A673 (cell line): ENCODE data around the gene NELL1. TPM values are rescaled to one million over a fixed set of nuclear protein-coding genes. Genes with fewer than 3 reads are reported as not detected.

Experiments
- BruUV-seq: library from RNA; stranded (reverse); fragments of 400-500 nt; replicated peaks from 2 replicates; lab custom pipeline; 2021; lab: Mats Ljungman, UMichigan
- CTCF ChIA-PET: fragments of 300-600 bp; sonication (Branson Sonifier 250); formaldehyde crosslinking; loops from one replicate; lab custom pipeline; 2022; ENCODE audit warnings: antibody characterized with exemption; lab: Charles Lee
- POLR2A ChIA-PET: fragments of 300-600 bp; sonication (Branson Sonifier 250); formaldehyde crosslinking; loops from one replicate; lab custom pipeline; 2022; ENCODE audit warnings: antibody characterized with exemption; ENCODE audit not compliant: low non-redundant PET; lab: Charles Lee
- DNase-seq: peaks from one replicate; pipeline ENCODE4 v3.0.0-alpha.2; 2015; ENCODE audit warnings: low spot score
- H3K27ac ChIP-seq: fragments of 200-600 bp; sonication (generic); 2 replicates; pipeline ENCODE4 v1.5.1; 2016; ENCODE audit warnings: mixed run types, low read depth, mild to moderate bottlenecking, mixed read lengths, antibody characterized with exemption, low read length; ENCODE audit not compliant: poor library complexity, severe bottlenecking
- H3K27me3 ChIP-seq: fragments of 200-600 bp; sonication (generic); replicated peaks from 2 replicates; pipeline ENCODE4 v1.6.1; 2017; ENCODE audit warnings: mixed run types, low read depth, mild to moderate bottlenecking, mixed read lengths, antibody characterized with exemption, low read length; ENCODE audit not compliant: insufficient read depth, poor library complexity
- H3K36me3 ChIP-seq: fragments of 200-600 bp; sonication (generic); 2 replicates; pipeline ENCODE4 v1.6.1; 2016; ENCODE audit warnings: mixed run types, mild to moderate bottlenecking, mixed read lengths, antibody characterized with exemption, low read length; ENCODE audit not compliant: insufficient read depth, poor library complexity, severe bottlenecking
- H3K4me1 ChIP-seq: fragments of 200-600 bp; sonication (generic); 2 replicates; pipeline ENCODE4 v1.6.1; 2017; ENCODE audit warnings: mixed run types, mild to moderate bottlenecking, mixed read lengths, antibody characterized with exemption, low read length; ENCODE audit not compliant: insufficient read depth, poor library complexity, severe bottlenecking
- H3K4me3 ChIP-seq: fragments of 200-600 bp; sonication (generic); 2 replicates; pipeline ENCODE4 v1.5.1; 2016; ENCODE audit warnings: low read depth, mixed run types, mild to moderate bottlenecking, mixed read lengths, low read length; ENCODE audit not compliant: poor library complexity, severe bottlenecking
- H3K9me3 ChIP-seq: fragments of 200-600 bp; sonication (generic); 2 replicates; pipeline ENCODE4 v1.6.1; 2016; ENCODE audit warnings: mixed run types, low read depth, mild to moderate bottlenecking, mixed read lengths, antibody characterized with exemption, low read length; ENCODE audit not compliant: poor library complexity, severe bottlenecking
- EZH2 ChIP-seq: fragments of 200-600 bp; sonication (generic); IDR thresholded peaks from 2 replicates; pipeline ENCODE4 v1.6.1; 2017; ENCODE audit warnings: borderline replicate concordance, low read depth, mild to moderate bottlenecking, mixed read lengths, antibody characterized with exemption, low read length; ENCODE audit not compliant: poor library complexity, severe bottlenecking
- intact Hi-C: fragments of 100-400 bp; cut with micrococcal nuclease; formaldehyde crosslinking; loops from one replicate; pipeline ENCODE4 v1.10.0; 2022; ENCODE audit not compliant: unreplicated experiment
- total RNA-seq: library from RNA; stranded (reverse); gene quantifications from 2 replicates; pipeline ENCODE4 v1.2.3, GENCODE V29; 2021
- TF ChIP-seq, protein P1 (sequence below): fragments of 300-800, 200-600 bp; sonication (generic); conservative IDR thresholded peaks from 2 replicates; pipeline ENCODE4 v1.5.1; 2017; ENCODE audit warnings: low read depth, mild to moderate bottlenecking, antibody characterized with exemption, low read length, moderate library complexity, mixed read lengths

Gene NELL1
- total RNA-seq, 1 experiment from 2014 or later, result 0.32 TPM

DNA sequence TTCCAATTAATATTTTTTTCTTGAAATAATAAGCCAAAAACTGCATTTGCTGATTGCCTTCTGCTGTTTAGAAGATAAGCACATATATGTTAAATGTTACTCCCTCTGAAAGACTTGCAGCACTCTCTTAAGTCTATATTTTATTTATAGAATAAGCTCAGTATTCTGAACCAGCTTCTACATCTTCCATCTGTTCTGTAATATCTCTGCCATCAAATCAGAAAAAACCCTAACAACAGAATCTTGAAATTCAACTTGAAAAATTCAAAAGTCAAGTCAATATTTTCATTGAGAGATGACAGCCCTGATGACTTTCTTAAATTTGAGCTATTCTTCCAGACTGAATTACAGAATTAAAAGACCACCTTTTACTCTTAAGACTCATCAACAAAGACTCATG lies 247.9 kb downstream of the NELL1 start:
- BruUV-seq, result no TSS peak
- H3K4me1 ChIP-seq, result no peaks in the 10 kb centered on the region
- no peaks in the 10 kb centered on the region for H3K27me3 ChIP-seq
- no peak for DNase-seq
- no peak for TF ChIP-seq EZH2
- TF ChIP-seq, protein P1, sequence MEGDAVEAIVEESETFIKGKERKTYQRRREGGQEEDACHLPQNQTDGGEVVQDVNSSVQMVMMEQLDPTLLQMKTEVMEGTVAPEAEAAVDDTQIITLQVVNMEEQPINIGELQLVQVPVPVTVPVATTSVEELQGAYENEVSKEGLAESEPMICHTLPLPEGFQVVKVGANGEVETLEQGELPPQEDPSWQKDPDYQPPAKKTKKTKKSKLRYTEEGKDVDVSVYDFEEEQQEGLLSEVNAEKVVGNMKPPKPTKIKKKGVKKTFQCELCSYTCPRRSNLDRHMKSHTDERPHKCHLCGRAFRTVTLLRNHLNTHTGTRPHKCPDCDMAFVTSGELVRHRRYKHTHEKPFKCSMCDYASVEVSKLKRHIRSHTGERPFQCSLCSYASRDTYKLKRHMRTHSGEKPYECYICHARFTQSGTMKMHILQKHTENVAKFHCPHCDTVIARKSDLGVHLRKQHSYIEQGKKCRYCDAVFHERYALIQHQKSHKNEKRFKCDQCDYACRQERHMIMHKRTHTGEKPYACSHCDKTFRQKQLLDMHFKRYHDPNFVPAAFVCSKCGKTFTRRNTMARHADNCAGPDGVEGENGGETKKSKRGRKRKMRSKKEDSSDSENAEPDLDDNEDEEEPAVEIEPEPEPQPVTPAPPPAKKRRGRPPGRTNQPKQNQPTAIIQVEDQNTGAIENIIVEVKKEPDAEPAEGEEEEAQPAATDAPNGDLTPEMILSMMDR, result no peak
- ChIA-PET CTCF (no interaction called here), POLR2A (no interaction called here)
- intact Hi-C loops, result no loop called here
- no peaks in the 10 kb centered on the region for H3K9me3 ChIP-seq
- H3K4me3 ChIP-seq, result no peak overlapping the region
- no peak overlapping the region for H3K27ac ChIP-seq
- no peaks in the 10 kb centered on the region for H3K36me3 ChIP-seq

DNA sequence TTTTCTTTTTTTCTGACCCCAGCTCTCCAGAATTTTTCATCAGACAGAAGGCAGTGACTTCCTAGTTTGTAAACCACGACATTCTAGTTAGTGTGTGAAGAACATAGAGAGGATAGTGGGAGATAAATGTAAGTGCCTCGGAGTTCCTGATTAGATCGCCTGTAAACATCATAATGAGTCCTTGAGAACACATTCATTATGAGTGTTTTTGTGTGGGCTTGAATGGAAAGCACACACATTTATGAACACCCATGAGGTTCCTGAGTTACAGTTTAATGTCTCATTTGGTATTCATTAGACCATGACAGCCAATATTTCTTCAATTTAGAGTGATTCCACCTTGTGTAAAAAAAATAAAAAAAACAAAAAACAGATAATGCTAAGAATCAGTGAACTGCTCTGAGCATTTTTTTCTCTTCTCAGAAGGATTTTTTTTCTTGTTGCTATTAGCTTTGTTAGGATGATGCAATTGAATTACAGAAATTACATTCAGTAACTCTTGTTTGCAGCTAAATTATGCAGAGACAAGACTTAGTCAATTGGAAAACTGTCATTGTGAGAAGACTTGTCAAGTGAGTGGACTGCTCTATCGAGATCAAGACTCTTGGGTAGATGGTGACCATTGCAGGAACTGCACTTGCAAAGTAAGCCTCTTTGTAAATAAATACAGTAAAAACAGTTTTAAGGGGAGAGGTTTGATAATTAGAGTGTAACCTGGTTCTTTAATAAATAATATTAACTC lies 257.6 kb downstream of the NELL1 start:
- Histone ChIP-seq H3K4me3 (no peak overlapping the region), H3K9me3 (no peaks in the 10 kb centered on the region), H3K36me3 (no peaks in the 10 kb centered on the region), H3K27me3 (no peaks in the 10 kb centered on the region), H3K27ac (no peak overlapping the region), H3K4me1 (no peaks in the 10 kb centered on the region)
- no peak for DNase-seq
- intact Hi-C loops, result no loop called here
- TF ChIP-seq, protein P1, result no peak
- TF ChIP-seq EZH2, result no peak
- BruUV-seq, result no TSS peak
- ChIA-PET CTCF (no interaction called here), POLR2A (no interaction called here)

DNA sequence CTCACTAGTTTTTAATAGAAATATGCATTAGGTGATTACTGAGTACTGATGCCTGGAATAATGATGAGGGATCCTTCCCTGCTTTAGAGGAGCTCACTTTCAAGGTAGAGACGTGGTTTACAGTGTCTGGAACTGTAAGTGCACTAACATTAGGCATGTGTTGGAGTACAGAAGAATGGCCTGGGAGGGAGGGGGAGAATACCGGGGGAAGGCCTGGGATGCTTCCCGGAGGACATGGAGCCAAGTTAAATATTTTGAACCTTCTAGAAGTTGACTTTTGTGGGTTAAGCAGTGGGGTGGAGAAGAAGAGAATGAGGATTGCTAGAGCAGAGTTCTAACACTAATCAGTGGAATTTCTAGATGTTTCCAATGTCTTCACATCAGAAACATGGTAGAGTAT lies 261.6 kb downstream of the NELL1 start:
- Histone ChIP-seq H3K4me3 (no peak overlapping the region), H3K27ac (no peak overlapping the region), H3K9me3 (no peaks in the 10 kb centered on the region), H3K27me3 (no peaks in the 10 kb centered on the region), H3K36me3 (no peaks in the 10 kb centered on the region), H3K4me1 (no peaks in the 10 kb centered on the region)
- intact Hi-C loops, result no loop called here
- DNase-seq, result no peak
- ChIA-PET CTCF (no interaction called here), POLR2A (no interaction called here)
- no TSS peak for BruUV-seq
- TF ChIP-seq EZH2, result no peak
- TF ChIP-seq, protein P1, result no peak
